HL-60 (cell line): Measurements from ENCODE around the gene SYNC.

Experiments
- DNase-seq, 2 experiments: peaks; one replicate each; pipeline ENCODE4 v3.0.0-alpha.2; 2010 to 2020; ENCODE audit warnings: low read depth in 1 of 2, low spot score in 1 of 2
- H3K27ac ChIP-seq: fragments of 250-450 bp; sonication (Bioruptor Pico); replicated peaks from 2 replicates; pipeline ENCODE4 v1.5.1; 2020; ENCODE audit warnings: mild to moderate bottlenecking, moderate library complexity
- H3K27me3 ChIP-seq: fragments of 250-450 bp; sonication (Bioruptor Pico); 2 replicates; pipeline ENCODE4 v1.5.1; 2021; ENCODE audit warnings: mild to moderate bottlenecking, moderate library complexity; ENCODE audit not compliant: insufficient read depth, poor library complexity, severe bottlenecking
- H3K4me3 ChIP-seq: replicated peaks from 2 replicates; pipeline ENCODE4 v1.5.1; 2011; ENCODE audit warnings: mild to moderate bottlenecking, control low read depth, low read length; ENCODE audit not compliant: insufficient read depth
- CTCF ChIP-seq: IDR thresholded peaks from one replicate; pipeline ENCODE4 v1.5.1; 2011; ENCODE audit warnings: low read length, control low read depth, inconsistent platforms; ENCODE audit not compliant: insufficient read depth
- GABPA ChIP-seq: IDR thresholded peaks from 2 replicates; pipeline ENCODE4 v1.6.1; 2012; ENCODE audit warnings: low read depth
- POLR2AphosphoS5 ChIP-seq: IDR thresholded peaks from 2 replicates; pipeline ENCODE4 v1.6.1; 2012; ENCODE audit warnings: low read depth
- REST ChIP-seq: IDR thresholded peaks from 2 replicates; pipeline ENCODE4 v1.6.1; 2012; ENCODE audit warnings: low read depth; ENCODE audit not compliant: insufficient replicate concordance
- SPI1 ChIP-seq: IDR thresholded peaks from 2 replicates; pipeline ENCODE4 v1.6.1; 2012; ENCODE audit warnings: low read depth, mild to moderate bottlenecking, borderline replicate concordance
- long read RNA-seq: library from polyadenylated mRNA; unstranded; transcript quantifications from one replicate; pipeline ENCODE4 v2.0.0, GENCODE V29; 2020

Gene SYNC
- long read RNA-seq, partial matches to known transcripts, result 0 of 36 reads
- long read RNA-seq, other reads (novel, unspliced or antisense), result 36 of 36 reads

GRCh38 chr1:32702599-32703478 is at the start of gene SYNC:
Gene SYNC, minus strand, starts transcription at chr1:32702770. Its CDS starts 110 bp downstream, at chr1:32702660.
- TF ChIP-seq GABPA (no peak), REST (no peak), POLR2AphosphoS5 (no peak), CTCF (no peak), SPI1 (no peak)
- no peak within 1 kb of the TSS for H3K27ac ChIP-seq

GRCh38 chr1:32749771-32750170 is 47.2 kb upstream of the SYNC start:
- no peak for TF ChIP-seq CTCF
- TF ChIP-seq GABPA, result no peak
- TF ChIP-seq POLR2AphosphoS5, result no peak
- TF ChIP-seq SPI1, result no peak
- no peak for TF ChIP-seq REST
- no peak for DNase-seq
- H3K27ac ChIP-seq, result no peak overlapping the region
- H3K27me3 ChIP-seq, result peaks cover 17% of the 10 kb centered on the region
- no peak overlapping the region for H3K4me3 ChIP-seq

More at GRCh38 chr1:32702599-32703478, at the start of gene SYNC:
- peaks cover 26% of the 10 kb centered on the region for H3K27me3 ChIP-seq
- H3K4me3 ChIP-seq, result peak within 1 kb of the TSS; percentile 31
- DNase-seq, result no peak

- TF ChIP-seq POLR2AphosphoS5 (no peak), SPI1 (peak; percentile 10; the same call in 1 of the 2 replicates)
- DNase-seq, result peak in 1 of 2 experiments; percentile 16
- Histone ChIP-seq H3K27me3 (peaks cover 16% of the 10 kb centered on the region), H3K27ac (no peak overlapping the region), H3K4me3 (no peak overlapping the region)
Measured at GRCh38 chr1:32749332-32749731, 46.8 kb upstream of the SYNC start.

- DNase-seq, result no peak
- no peak overlapping the region for H3K27ac ChIP-seq
- H3K4me3 ChIP-seq, result no peak overlapping the region
- peaks cover 14% of the 10 kb centered on the region for H3K27me3 ChIP-seq
- TF ChIP-seq POLR2AphosphoS5 (no peak), SPI1 (no peak), GABPA (no peak), REST (no peak), CTCF (no peak)
Measured at GRCh38 chr1:32748926-32749325, 46.4 kb upstream of the SYNC start.
